ENCODE data around the gene HSBP1L1.

GRCh38 chr18:80006724-80007123 is 42.3 kb downstream of the HSBP1L1 start:
- TF ChIP-seq, protein P1, sequence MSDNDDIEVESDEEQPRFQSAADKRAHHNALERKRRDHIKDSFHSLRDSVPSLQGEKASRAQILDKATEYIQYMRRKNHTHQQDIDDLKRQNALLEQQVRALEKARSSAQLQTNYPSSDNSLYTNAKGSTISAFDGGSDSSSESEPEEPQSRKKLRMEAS (IDR thresholded peaks at IDR 0.05), result no peak
- TF ChIP-seq, protein P2, sequence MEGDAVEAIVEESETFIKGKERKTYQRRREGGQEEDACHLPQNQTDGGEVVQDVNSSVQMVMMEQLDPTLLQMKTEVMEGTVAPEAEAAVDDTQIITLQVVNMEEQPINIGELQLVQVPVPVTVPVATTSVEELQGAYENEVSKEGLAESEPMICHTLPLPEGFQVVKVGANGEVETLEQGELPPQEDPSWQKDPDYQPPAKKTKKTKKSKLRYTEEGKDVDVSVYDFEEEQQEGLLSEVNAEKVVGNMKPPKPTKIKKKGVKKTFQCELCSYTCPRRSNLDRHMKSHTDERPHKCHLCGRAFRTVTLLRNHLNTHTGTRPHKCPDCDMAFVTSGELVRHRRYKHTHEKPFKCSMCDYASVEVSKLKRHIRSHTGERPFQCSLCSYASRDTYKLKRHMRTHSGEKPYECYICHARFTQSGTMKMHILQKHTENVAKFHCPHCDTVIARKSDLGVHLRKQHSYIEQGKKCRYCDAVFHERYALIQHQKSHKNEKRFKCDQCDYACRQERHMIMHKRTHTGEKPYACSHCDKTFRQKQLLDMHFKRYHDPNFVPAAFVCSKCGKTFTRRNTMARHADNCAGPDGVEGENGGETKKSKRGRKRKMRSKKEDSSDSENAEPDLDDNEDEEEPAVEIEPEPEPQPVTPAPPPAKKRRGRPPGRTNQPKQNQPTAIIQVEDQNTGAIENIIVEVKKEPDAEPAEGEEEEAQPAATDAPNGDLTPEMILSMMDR (IDR thresholded peaks at IDR 0.05), result no peak
- no peak for TF ChIP-seq EHF (CRISPR knock-in tag; IDR thresholded peaks at IDR 0.05)
- no peak for TF ChIP-seq HDAC2 (IDR thresholded peaks at IDR 0.05)

Data from A549 (cell line).